Liver (tissue), 9 donors: Measurements from ENCODE around the gene PPP3CA. TPM values are rescaled to one million over a fixed set of nuclear protein-coding genes. Genes with fewer than 3 reads are reported as not detected.

Experiments used
- DNase-seq: peaks from one replicate; pipeline ENCODE4 v3.0.0-alpha.2; 2017; ENCODE audit warnings: low spot score
- H3K27ac ChIP-seq, 2 donors: one replicate each; pipeline ENCODE4 v1.7.0; 2013; ENCODE audit warnings: inconsistent platforms in 2 of 2, low read length in 2 of 2, control low read depth in 1 of 2, low read depth in 1 of 2, mild to moderate bottlenecking in 1 of 2
- H3K27me3 ChIP-seq, 4 donors: one replicate each; pipeline versions ENCODE4 v1.6.1 to v1.7.0; 2013; ENCODE audit warnings: low read length in 3 of 4, inconsistent platforms in 1 of 4, mild to moderate bottlenecking in 1 of 4, moderate library complexity in 1 of 4; ENCODE audit not compliant: control insufficient read depth in 4 of 4, insufficient read depth in 4 of 4
- H3K36me3 ChIP-seq, 4 donors: one replicate each; pipeline versions ENCODE4 v1.6.1 to v1.7.0; 2013; ENCODE audit warnings: low read length in 3 of 4, mild to moderate bottlenecking in 3 of 4, low read depth in 1 of 4, moderate library complexity in 1 of 4; ENCODE audit not compliant: control insufficient read depth in 4 of 4, insufficient read depth in 3 of 4
- H3K4me1 ChIP-seq, 4 donors: one replicate each; pipeline versions ENCODE4 v1.6.1 to v1.7.0; 2013; ENCODE audit warnings: low read length in 3 of 4, mild to moderate bottlenecking in 3 of 4, moderate library complexity in 1 of 4; ENCODE audit not compliant: control insufficient read depth in 4 of 4, insufficient read depth in 4 of 4
- H3K4me3 ChIP-seq, 3 donors: one replicate each; pipeline versions ENCODE4 v1.6.1 to v1.7.0; 2013; ENCODE audit warnings: low read length in 3 of 3, control low read depth in 1 of 3, low read depth in 1 of 3, mild to moderate bottlenecking in 1 of 3
- H3K9ac ChIP-seq, 2 donors: one replicate each; pipeline ENCODE4 v1.7.0; 2013; ENCODE audit warnings: low read length in 2 of 2, mild to moderate bottlenecking in 2 of 2, moderate library complexity in 2 of 2, control low read depth in 1 of 2, low read depth in 1 of 2
- H3K9me3 ChIP-seq, 4 donors: one replicate each; pipeline versions ENCODE4 v1.6.1 to v1.7.0; 2013; ENCODE audit warnings: low read length in 3 of 4; ENCODE audit not compliant: control insufficient read depth in 4 of 4
- FOXA1 ChIP-seq: IDR thresholded peaks from 2 replicates; pipeline ENCODE4 v1.6.1; 2016; ENCODE audit warnings: antibody characterized with exemption
- FOXA2 ChIP-seq: IDR thresholded peaks from 2 replicates; pipeline ENCODE4 v1.6.1; 2016; ENCODE audit warnings: antibody characterized with exemption
- GABPA ChIP-seq, 2 donors: IDR thresholded peaks in 1 of 2; conservative IDR thresholded peaks in 1 of 2; 2 replicates each; pipeline ENCODE4 v1.6.1; 2016; ENCODE audit warnings: antibody characterized with exemption in 2 of 2, mild to moderate bottlenecking in 1 of 2, moderate library complexity in 1 of 2
- HNF4A ChIP-seq, 2 donors: conservative IDR thresholded peaks; 2 replicates each; pipeline ENCODE4 v1.6.1; 2016; ENCODE audit warnings: antibody characterized with exemption in 2 of 2, mild to moderate bottlenecking in 2 of 2
- HNF4G ChIP-seq: IDR thresholded peaks from 2 replicates; pipeline ENCODE4 v1.6.1; 2016; ENCODE audit warnings: antibody characterized with exemption
- JUND ChIP-seq, 2 donors: IDR thresholded peaks; 2 replicates each; pipeline ENCODE4 v1.6.1; 2016; ENCODE audit warnings: antibody characterized with exemption in 2 of 2
- MAX ChIP-seq: IDR thresholded peaks from 2 replicates; pipeline ENCODE4 v1.6.1; 2016; ENCODE audit warnings: antibody characterized with exemption
- NR2F2 ChIP-seq: IDR thresholded peaks from 2 replicates; pipeline ENCODE4 v1.6.1; 2016; ENCODE audit warnings: antibody characterized with exemption
- RAD21 ChIP-seq, 2 donors: IDR thresholded peaks; 2 replicates each; pipeline ENCODE4 v1.6.1; 2016; ENCODE audit warnings: antibody characterized with exemption in 2 of 2, mild to moderate bottlenecking in 2 of 2
- RXRA ChIP-seq, 2 donors: IDR thresholded peaks; 2 replicates each; pipeline ENCODE4 v1.6.1; 2017 to 2018; ENCODE audit warnings: antibody characterized with exemption in 2 of 2, mild to moderate bottlenecking in 1 of 2
- SP1 ChIP-seq: IDR thresholded peaks from 2 replicates; pipeline ENCODE4 v1.6.1; 2018; ENCODE audit warnings: antibody characterized with exemption, mild to moderate bottlenecking
- TAF1 ChIP-seq: conservative IDR thresholded peaks from 2 replicates; pipeline ENCODE4 v1.6.1; 2016; ENCODE audit warnings: antibody characterized with exemption, mild to moderate bottlenecking
- YY1 ChIP-seq: IDR thresholded peaks from 2 replicates; pipeline ENCODE4 v1.6.1; 2016; ENCODE audit warnings: antibody characterized with exemption, mild to moderate bottlenecking
- ZBTB33 ChIP-seq: IDR thresholded peaks from 2 replicates; pipeline ENCODE4 v1.6.1; 2016; ENCODE audit warnings: antibody characterized with exemption
- WGBS: extraction: QIAGEN DNeasy Blood & Tissue Kit; methylation state at CpG from one replicate; pipeline ENCODE4 v1.1.7; 2013; 5-methylcytosine and 5-hydroxymethylcytosine counted together
- polyA plus RNA-seq, 2 donors: library from polyadenylated mRNA; stranded (reverse) in 1 of 2; unstranded in 1 of 2; fragments of 200-250 nt in 1 of 2; fragments of >200 nt in 1 of 2; fragmentation: Nextera tagmentation in 1 of 2; extraction: Ambion mirVana in 1 of 2; gene quantifications; one replicate each; pipeline versions ENCODE4 v1.2.1 to v1.2.3, GENCODE V29; 2013 to 2015
- total RNA-seq, 2 donors: library from RNA; depleted of rRNA; stranded (reverse); fragments of >200 nt; gene quantifications; one replicate each; pipeline ENCODE4 v1.2.3, GENCODE V29; 2014
- TF ChIP-seq, protein P1 (sequence below): IDR thresholded peaks from 2 replicates; pipeline ENCODE4 v1.6.1; 2016; ENCODE audit warnings: antibody characterized with exemption, mild to moderate bottlenecking
- TF ChIP-seq, protein P2 (sequence below): fragments of 150-350 bp; IDR thresholded peaks from 2 replicates; pipeline ENCODE4 v1.5.1; 2017; ENCODE audit warnings: improper control_type of control experiment, low read depth, low read length; ENCODE audit not compliant: missing input control
- TF ChIP-seq, protein P3 (sequence below): IDR thresholded peaks from 2 replicates; pipeline ENCODE4 v1.6.1; 2016; ENCODE audit warnings: antibody characterized with exemption
- donor health status: healthy.
- donor health status: healthy.
- donor health status: healthy.
- donor health status: healthy.
- donor health status: healthy.

Gene PPP3CA
- total and polyA plus RNA-seq, 4 donors = 3.6 to 18.2 (median 14.2) TPM

- Histone ChIP-seq H3K9ac (no peak overlapping the region), H3K9me3 (no peaks in the 10 kb centered on the region), H3K27ac (no peak overlapping the region), H3K4me3 (no peak overlapping the region), H3K36me3 (no peaks in the 10 kb centered on the region), H3K27me3 (no peaks in the 10 kb centered on the region), H3K4me1 (peaks cover 0 to 24% (median 14%) of the 10 kb centered on the region in 4 donors)
- WGBS = 69% methylated on average over 3 of the region's 3 CpGs
- no peak for TF ChIP-seq GABPA (IDR thresholded peaks at IDR 0.05 in 1 of 2, conservative IDR thresholded peaks at IDR 0.05 in 1 of 2)
- no peak for TF ChIP-seq YY1
- no peak for TF ChIP-seq RAD21 (IDR thresholded peaks at IDR 0.05)
- TF ChIP-seq ZBTB33 = no peak
- TF ChIP-seq, protein P1, sequence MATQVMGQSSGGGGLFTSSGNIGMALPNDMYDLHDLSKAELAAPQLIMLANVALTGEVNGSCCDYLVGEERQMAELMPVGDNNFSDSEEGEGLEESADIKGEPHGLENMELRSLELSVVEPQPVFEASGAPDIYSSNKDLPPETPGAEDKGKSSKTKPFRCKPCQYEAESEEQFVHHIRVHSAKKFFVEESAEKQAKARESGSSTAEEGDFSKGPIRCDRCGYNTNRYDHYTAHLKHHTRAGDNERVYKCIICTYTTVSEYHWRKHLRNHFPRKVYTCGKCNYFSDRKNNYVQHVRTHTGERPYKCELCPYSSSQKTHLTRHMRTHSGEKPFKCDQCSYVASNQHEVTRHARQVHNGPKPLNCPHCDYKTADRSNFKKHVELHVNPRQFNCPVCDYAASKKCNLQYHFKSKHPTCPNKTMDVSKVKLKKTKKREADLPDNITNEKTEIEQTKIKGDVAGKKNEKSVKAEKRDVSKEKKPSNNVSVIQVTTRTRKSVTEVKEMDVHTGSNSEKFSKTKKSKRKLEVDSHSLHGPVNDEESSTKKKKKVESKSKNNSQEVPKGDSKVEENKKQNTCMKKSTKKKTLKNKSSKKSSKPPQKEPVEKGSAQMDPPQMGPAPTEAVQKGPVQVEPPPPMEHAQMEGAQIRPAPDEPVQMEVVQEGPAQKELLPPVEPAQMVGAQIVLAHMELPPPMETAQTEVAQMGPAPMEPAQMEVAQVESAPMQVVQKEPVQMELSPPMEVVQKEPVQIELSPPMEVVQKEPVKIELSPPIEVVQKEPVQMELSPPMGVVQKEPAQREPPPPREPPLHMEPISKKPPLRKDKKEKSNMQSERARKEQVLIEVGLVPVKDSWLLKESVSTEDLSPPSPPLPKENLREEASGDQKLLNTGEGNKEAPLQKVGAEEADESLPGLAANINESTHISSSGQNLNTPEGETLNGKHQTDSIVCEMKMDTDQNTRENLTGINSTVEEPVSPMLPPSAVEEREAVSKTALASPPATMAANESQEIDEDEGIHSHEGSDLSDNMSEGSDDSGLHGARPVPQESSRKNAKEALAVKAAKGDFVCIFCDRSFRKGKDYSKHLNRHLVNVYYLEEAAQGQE = no peak
- TF ChIP-seq FOXA2 = no peak
- no peak for TF ChIP-seq TAF1
- TF ChIP-seq JUND (IDR thresholded peaks at IDR 0.05) = no peak
- no peak for DNase-seq
Observed at GRCh38 chr4:100982345-100982744, 365.0 kb downstream of the PPP3CA start.

DNA sequence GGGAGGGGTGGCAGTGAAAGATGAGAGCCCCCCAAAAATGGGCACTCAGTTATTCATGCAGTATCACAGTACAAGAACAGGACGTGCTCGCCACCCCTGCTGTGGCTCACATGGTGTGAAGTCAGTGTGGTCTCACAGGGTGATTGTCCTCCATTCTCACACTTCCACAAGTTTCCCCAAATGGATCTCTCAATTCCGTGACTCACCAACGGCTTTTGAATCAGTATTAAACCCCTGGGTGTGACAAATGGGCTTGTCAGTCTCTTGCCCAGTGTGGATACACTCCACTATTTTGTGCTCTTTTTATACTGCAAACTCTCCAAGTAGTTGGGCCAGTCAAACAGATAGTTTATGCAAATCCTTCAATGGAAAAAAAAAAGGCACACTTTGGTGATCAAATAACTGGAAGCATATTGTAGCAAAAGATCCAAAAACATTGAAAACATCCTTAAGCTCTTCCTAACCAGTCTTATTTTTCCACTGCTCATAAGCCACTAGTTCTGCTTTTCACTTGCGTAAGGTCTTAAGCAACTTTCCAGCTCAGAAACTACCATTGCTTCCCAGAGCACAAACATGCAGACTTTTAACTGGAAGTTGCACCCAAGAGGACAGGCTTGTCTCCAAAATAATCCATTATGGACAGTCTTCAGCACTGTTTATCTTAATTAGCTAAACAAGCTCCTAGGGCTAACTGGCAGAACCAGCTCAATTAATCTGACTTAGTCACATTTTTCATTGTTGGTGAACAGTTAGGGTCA lies 365.7 kb downstream of the PPP3CA start:
- Histone ChIP-seq H3K4me1 (peaks cover 0 to 25% (median 16%) of the 10 kb centered on the region in 4 donors), H3K9me3 (no peaks in the 10 kb centered on the region), H3K36me3 (no peaks in the 10 kb centered on the region), H3K27ac (no peak overlapping the region), H3K9ac (no peak overlapping the region), H3K4me3 (no peak overlapping the region), H3K27me3 (no peaks in the 10 kb centered on the region)
- TF ChIP-seq YY1 (no peak), HNF4A (conservative IDR thresholded peaks at IDR 0.05) (no peak), JUND (IDR thresholded peaks at IDR 0.05) (no peak)
- DNase-seq = no peak
- WGBS = 77% methylated on average over 5 of the region's 5 CpGs

DNA sequence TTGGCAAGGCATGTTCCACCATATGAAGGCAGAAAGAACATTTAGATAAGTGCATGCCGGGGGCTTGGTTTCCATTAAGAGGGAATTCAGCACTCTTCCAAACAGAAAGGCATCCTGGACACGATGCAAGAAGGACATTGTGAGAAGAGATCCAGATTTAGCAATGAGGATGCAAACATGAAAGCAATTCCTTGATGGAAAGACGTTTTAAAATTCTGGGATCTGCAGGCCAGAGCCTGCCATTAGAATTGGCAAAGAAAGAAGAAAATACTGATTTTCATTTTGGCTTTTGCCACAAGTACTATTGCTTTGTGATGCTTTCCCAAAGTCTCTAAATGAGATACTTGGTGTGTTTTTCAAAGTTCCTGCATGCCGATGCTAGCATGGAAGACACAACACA lies 367.6 kb downstream of the PPP3CA start:
- H3K9me3 ChIP-seq = no peaks in the 10 kb centered on the region
- no peaks in the 10 kb centered on the region for H3K36me3 ChIP-seq
- no peak for DNase-seq
- WGBS = 84% methylated on average over 4 of the region's 4 CpGs
- H3K27me3 ChIP-seq = no peaks in the 10 kb centered on the region
- H3K27ac ChIP-seq = no peak overlapping the region
- no peak overlapping the region for H3K9ac ChIP-seq
- H3K4me1 ChIP-seq = peaks cover 0 to 17% (median 10%) of the 10 kb centered on the region in 4 donors
- no peak overlapping the region for H3K4me3 ChIP-seq
- no peak for TF ChIP-seq RAD21 (IDR thresholded peaks at IDR 0.05)
- no peak for TF ChIP-seq JUND (IDR thresholded peaks at IDR 0.05)
- no peak for TF ChIP-seq HNF4G
- TF ChIP-seq, protein P2, sequence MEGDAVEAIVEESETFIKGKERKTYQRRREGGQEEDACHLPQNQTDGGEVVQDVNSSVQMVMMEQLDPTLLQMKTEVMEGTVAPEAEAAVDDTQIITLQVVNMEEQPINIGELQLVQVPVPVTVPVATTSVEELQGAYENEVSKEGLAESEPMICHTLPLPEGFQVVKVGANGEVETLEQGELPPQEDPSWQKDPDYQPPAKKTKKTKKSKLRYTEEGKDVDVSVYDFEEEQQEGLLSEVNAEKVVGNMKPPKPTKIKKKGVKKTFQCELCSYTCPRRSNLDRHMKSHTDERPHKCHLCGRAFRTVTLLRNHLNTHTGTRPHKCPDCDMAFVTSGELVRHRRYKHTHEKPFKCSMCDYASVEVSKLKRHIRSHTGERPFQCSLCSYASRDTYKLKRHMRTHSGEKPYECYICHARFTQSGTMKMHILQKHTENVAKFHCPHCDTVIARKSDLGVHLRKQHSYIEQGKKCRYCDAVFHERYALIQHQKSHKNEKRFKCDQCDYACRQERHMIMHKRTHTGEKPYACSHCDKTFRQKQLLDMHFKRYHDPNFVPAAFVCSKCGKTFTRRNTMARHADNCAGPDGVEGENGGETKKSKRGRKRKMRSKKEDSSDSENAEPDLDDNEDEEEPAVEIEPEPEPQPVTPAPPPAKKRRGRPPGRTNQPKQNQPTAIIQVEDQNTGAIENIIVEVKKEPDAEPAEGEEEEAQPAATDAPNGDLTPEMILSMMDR = no peak
- no peak for TF ChIP-seq RXRA (IDR thresholded peaks at IDR 0.05)
- no peak for TF ChIP-seq HNF4A (conservative IDR thresholded peaks at IDR 0.05)
- TF ChIP-seq FOXA2 = no peak
- TF ChIP-seq YY1 = no peak
- no peak for TF ChIP-seq MAX
- no peak for TF ChIP-seq NR2F2
- no peak for TF ChIP-seq FOXA1
- TF ChIP-seq SP1 = no peak
- no peak for TF ChIP-seq TAF1
- TF ChIP-seq, protein P3, sequence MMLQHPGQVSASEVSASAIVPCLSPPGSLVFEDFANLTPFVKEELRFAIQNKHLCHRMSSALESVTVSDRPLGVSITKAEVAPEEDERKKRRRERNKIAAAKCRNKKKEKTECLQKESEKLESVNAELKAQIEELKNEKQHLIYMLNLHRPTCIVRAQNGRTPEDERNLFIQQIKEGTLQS = no peak
